ENCODE results near the gene SPDL1.
A peak's percentile ranks its signal among the peaks of the same experiment; 100 is the strongest.

The SPDL1 gene

DNA sequence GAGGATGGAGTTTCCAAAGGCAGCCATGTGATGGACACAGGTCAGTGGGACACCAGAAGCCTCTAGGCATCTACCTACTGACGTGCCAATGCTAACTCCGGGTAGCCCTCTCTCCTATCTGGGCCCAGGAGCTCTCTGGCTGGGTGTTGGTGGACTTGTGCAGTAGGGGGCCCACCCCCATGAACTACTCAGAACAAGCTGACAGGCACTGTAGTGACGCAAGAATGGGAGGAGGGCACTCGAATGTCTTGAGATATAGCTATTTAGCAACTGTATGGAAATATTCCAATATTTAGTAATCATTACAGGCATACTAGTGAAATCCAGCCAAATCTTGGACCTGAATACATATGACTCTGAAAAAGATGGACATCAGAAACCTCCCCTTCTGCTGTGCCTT, 47.8 kb downstream of the SPDL1 start:
- DNase-seq (ENCODE audit: low read depth, low spot score): no peak
- TF ChIP-seq, protein P1, sequence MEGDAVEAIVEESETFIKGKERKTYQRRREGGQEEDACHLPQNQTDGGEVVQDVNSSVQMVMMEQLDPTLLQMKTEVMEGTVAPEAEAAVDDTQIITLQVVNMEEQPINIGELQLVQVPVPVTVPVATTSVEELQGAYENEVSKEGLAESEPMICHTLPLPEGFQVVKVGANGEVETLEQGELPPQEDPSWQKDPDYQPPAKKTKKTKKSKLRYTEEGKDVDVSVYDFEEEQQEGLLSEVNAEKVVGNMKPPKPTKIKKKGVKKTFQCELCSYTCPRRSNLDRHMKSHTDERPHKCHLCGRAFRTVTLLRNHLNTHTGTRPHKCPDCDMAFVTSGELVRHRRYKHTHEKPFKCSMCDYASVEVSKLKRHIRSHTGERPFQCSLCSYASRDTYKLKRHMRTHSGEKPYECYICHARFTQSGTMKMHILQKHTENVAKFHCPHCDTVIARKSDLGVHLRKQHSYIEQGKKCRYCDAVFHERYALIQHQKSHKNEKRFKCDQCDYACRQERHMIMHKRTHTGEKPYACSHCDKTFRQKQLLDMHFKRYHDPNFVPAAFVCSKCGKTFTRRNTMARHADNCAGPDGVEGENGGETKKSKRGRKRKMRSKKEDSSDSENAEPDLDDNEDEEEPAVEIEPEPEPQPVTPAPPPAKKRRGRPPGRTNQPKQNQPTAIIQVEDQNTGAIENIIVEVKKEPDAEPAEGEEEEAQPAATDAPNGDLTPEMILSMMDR (IDR thresholded peaks at IDR 0.05; ENCODE audit: low read depth, low read length): no peak
- H3K4me3 ChIP-seq (ENCODE audit: low read depth, low read length): no peak overlapping the region
- in situ Hi-C loops (cut with HindIII; ENCODE audit: low sequenced_read_pairs): no loop called here

DNA sequence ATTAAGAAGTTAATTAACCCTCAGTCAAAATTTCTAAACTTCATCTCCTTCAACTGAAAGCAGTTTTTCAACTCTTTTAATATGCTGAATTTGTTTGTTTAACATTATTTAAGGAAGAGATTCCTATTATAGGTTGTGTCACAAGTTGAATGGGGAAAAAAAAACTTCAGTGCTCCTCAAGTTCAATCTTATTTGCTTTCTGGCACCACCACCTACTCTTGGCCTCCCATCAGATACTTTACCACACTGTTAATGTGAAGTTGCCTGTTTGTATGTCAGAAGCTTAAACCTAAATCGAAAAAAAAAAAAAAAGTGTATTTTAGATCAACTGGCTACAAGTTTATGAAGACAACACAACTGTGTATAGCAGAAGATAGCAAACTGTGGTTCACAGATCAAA, 49.4 kb downstream of the SPDL1 start:
- TF ChIP-seq, protein P1 (IDR thresholded peaks at IDR 0.05; ENCODE audit: low read depth, low read length): no peak
- in situ Hi-C loops (cut with HindIII; ENCODE audit: low sequenced_read_pairs): no loop called here

DNA sequence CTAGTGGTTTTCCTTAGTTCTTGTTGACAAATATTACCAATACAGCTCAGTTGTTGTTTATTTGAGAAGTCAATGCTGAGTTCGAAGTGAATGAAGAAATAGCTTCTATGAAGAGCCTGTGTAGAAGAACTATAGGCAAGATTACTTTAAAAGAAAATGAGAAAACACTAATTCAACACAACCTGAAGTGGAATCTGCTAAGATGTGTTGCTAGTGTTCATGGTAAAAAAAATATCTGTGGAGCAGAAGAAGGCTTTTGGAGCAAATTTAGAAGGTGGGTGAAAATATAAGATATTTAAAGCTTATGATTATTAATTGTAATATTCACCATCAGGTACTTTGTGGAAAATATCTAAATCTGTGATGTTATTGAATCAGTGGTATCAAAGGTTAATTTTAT, 51.0 kb downstream of the SPDL1 start:
- in situ Hi-C loops (cut with HindIII; ENCODE audit: low sequenced_read_pairs): no loop called here

More for the DNA sequence above, 49.4 kb downstream of the SPDL1 start:
- DNase-seq (ENCODE audit: low read depth, low spot score): no peak
- no peak overlapping the region for H3K4me3 ChIP-seq (ENCODE audit: low read depth, low read length)

DNA sequence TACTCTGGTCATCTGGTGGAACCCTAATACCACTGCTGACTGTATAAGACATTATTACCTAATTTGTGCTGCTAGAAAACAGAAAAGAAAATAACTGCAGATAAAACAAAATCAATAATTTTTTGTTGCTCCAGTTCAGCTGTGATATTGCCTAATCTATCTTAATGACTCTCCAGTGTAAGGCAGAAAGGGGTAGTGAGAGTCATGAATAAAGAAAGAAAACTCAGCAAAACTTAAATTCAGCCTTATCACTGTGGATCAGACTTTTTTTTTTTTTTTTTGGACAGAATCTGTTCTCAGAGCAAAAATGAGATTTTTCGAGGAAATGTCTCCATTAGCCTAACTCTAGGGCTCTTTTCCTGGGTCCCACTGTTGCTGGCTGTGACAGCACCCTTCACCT, 52.4 kb downstream of the SPDL1 start:
- in situ Hi-C loops (cut with HindIII; ENCODE audit: low sequenced_read_pairs): no loop called here
- TF ChIP-seq, protein P1 (IDR thresholded peaks at IDR 0.05; ENCODE audit: low read depth, low read length): no peak
- no peak overlapping the region for H3K4me3 ChIP-seq (ENCODE audit: low read depth, low read length)
- DNase-seq (ENCODE audit: low read depth, low spot score): no peak

More for the DNA sequence above, 51.0 kb downstream of the SPDL1 start:
- DNase-seq (ENCODE audit: low read depth, low spot score): no peak
- TF ChIP-seq, protein P1 (IDR thresholded peaks at IDR 0.05; ENCODE audit: low read depth, low read length): no peak
- no peak overlapping the region for H3K4me3 ChIP-seq (ENCODE audit: low read depth, low read length)

DNA sequence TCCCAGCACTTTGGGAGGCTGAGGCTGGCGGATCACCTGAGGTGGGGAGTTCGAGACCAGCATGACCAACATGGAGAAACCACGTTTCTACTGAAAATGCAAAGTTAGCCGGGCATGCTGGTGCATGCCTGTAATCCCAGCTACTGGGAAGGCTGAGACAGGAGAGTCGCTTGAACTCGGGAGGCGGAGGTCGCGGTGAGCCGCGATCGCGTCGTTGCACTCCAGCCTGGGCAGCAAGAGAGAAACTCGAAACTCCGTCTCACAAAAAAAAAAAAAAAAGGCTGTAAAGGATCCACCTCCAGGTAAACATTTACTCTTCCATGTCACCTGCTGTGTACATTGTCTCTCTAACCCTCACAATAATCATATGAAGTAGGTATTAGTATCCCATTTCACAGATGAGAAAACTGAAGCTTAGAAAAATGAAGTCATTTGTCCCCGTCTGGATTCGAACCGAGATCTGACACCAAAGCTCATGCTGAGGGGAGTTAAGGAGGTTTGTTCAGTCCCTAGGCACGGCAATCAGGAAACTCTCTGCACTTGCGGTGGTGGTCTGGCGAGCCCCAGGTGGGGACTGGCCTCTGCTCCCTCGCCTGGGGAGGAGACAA, 53.0 kb downstream of the SPDL1 start:
- no peak for DNase-seq (ENCODE audit: low read depth, low spot score)

DNA sequence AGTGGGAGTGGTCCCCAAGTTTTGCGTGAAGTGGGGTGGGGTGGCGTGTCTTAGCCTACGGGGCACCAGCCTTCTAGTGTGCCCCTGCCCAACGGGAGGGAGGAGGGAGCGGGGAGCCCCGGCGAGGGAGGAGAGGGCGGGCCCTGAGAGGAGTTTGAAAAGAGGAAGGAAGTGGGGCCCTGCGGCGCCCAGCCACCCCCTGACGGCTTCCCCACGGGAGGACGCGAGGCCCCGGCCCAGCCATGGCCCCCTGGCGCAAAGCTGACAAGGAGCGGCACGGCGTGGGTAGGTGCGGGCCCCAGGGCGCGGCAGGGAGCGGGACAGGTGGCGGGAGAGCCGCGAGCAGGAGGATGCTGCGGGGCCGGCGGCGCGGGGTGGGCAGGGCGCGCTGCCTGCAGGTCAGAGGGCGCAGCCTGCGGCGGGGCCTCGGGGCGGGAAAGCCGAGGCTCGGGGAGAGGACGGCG, 53.5 kb downstream of the SPDL1 start, which contains the start of gene DOCK2:
Gene DOCK2 (plus strand): TSS at position 191 of the 464 bp plus-strand sequence. CDS start 52 bp downstream, at position 243.
- no peak for DNase-seq (ENCODE audit: low read depth, low spot score)
- peak within 1 kb of the TSS; percentile 23 for H3K4me3 ChIP-seq (ENCODE audit: low read depth, low read length)
- in situ Hi-C loops (cut with HindIII; ENCODE audit: low sequenced_read_pairs): no loop called here
- TF ChIP-seq, protein P1 (IDR thresholded peaks at IDR 0.05; ENCODE audit: low read depth, low read length): no peak

More for the DNA sequence above, 53.0 kb downstream of the SPDL1 start:
- H3K4me3 ChIP-seq (ENCODE audit: low read depth, low read length): peak overlapping the region; percentile 23
- TF ChIP-seq, protein P1 (IDR thresholded peaks at IDR 0.05; ENCODE audit: low read depth, low read length): no peak
- in situ Hi-C loops (cut with HindIII; ENCODE audit: low sequenced_read_pairs): no loop called here
